Measurements from ENCODE around the gene TNIP1.

DNA sequence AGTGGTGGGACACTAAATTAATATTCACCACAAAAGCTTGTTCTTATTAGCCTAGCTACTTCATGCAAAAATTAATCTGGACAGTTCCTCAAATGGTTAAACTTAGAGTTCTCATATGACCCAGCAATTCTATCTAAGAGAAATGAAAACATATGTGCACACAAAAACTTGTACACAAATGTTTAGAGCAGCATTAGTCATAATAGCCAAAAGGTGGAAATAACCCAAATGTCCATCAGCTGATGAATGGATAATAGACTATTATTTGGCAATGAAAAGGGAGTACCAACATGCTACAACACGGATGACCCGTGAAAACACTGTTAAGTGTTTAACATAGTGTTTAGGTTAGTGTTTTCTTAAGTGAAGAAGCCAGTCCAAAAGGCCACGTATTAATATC lies 32.8 kb upstream of the TNIP1 start:
- TF ChIP-seq POLR2AphosphoS5 (IDR thresholded peaks at IDR 0.05) = no peak
- TF ChIP-seq, protein P1, sequence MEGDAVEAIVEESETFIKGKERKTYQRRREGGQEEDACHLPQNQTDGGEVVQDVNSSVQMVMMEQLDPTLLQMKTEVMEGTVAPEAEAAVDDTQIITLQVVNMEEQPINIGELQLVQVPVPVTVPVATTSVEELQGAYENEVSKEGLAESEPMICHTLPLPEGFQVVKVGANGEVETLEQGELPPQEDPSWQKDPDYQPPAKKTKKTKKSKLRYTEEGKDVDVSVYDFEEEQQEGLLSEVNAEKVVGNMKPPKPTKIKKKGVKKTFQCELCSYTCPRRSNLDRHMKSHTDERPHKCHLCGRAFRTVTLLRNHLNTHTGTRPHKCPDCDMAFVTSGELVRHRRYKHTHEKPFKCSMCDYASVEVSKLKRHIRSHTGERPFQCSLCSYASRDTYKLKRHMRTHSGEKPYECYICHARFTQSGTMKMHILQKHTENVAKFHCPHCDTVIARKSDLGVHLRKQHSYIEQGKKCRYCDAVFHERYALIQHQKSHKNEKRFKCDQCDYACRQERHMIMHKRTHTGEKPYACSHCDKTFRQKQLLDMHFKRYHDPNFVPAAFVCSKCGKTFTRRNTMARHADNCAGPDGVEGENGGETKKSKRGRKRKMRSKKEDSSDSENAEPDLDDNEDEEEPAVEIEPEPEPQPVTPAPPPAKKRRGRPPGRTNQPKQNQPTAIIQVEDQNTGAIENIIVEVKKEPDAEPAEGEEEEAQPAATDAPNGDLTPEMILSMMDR (IDR thresholded peaks at IDR 0.05) = no peak

Data from transverse colon (tissue), 4 donors.